ENCODE data around the gene CIRBP. TPM values are rescaled to one million over a fixed set of nuclear protein-coding genes. Genes with fewer than 3 reads are reported as not detected.

Gene CIRBP
- total RNA-seq, 1 experiment from 2014 or later = 263 TPM

- WGBS (ENCODE audit: extremely low coverage, insufficient read length, low lambda C conversion rate) = no CpG with 5 or more reads among the region's 51 CpGs
- no peaks in the 10 kb centered on the region for H3K79me1 ChIP-seq (ENCODE audit: insufficient read depth, low read depth, low read length, poor library complexity, severe bottlenecking)
- H3K23me2 ChIP-seq (ENCODE audit: insufficient read length, low read depth, low read length, poor library complexity, severe bottlenecking) = peaks cover 4% of the 10 kb centered on the region
- no peak overlapping the region for H2AK5ac ChIP-seq (ENCODE audit: insufficient read length, low read length)
- TF ChIP-seq CTCF (conservative IDR thresholded peaks at IDR 0.05) = no peak
- Mint-ChIP-seq H3K36me3 (ENCODE audit: insufficient read depth in 1 of 3, low read depth in 3 of 3) (peaks cover 0 to 4% (median 4%) of the 10 kb centered on the region in 3 experiments; a peak in 2 of 7 replicates), H3K4me1 (peaks cover 7 to 20% of the 10 kb centered on the region in 2 experiments), H3K9me3 (no peaks in the 10 kb centered on the region), H3K27ac (no peak overlapping the region), H3K4me3 (peak overlapping the region; percentile 62 to 80), H3K27me3 (ENCODE audit: low read depth) (peaks cover 15% of the 10 kb centered on the region)
- no peak overlapping the region for H3K4ac ChIP-seq (ENCODE audit: low read depth, low read length)
- H3K23ac ChIP-seq (ENCODE audit: insufficient read length, low read depth, low read length) = no peak overlapping the region
- H3K9me3 ChIP-seq (ENCODE audit: control insufficient read depth, low read depth, low read length) = no peaks in the 10 kb centered on the region
- H3K27ac ChIP-seq (ENCODE audit: insufficient read length, low read depth, low read length) = no peak overlapping the region
- DNase-seq = no peak
- no peaks in the 10 kb centered on the region for H4K20me1 ChIP-seq (ENCODE audit: control insufficient read depth, insufficient read depth, insufficient read length)
- H4K5ac ChIP-seq (ENCODE audit: insufficient read length, low read depth, low read length) = no peak overlapping the region
- peaks cover 2% of the 10 kb centered on the region; the same call in 1 of the 2 replicates for H3K79me2 ChIP-seq (ENCODE audit: insufficient read depth, low read length)
- no peak overlapping the region for H2BK5ac ChIP-seq (ENCODE audit: insufficient read length, low read length)
- no peak overlapping the region for H2BK12ac ChIP-seq (ENCODE audit: insufficient read length, low read depth, low read length)
- H4K91ac ChIP-seq (ENCODE audit: insufficient read length, low read depth, low read length) = no peak overlapping the region
- no peak overlapping the region for H3T11ph ChIP-seq (ENCODE audit: low read length)
- H4K8ac ChIP-seq (replicated peaks; ENCODE audit: insufficient read length, low read depth, low read length) = no peak overlapping the region
- no peak overlapping the region for H2BK120ac ChIP-seq (ENCODE audit: low read depth, low read length, poor library complexity, severe bottlenecking)
- no peak overlapping the region for H2BK15ac ChIP-seq (ENCODE audit: low read depth, low read length)
- H2AFZ ChIP-seq (ENCODE audit: low read length) = no peak overlapping the region
- H2BK20ac ChIP-seq (ENCODE audit: low read depth, low read length, poor library complexity, severe bottlenecking) = no peak overlapping the region
- no peak overlapping the region for H3K56ac ChIP-seq (ENCODE audit: insufficient read length, low read depth, low read length)
- no peak overlapping the region for H3K18ac ChIP-seq (ENCODE audit: insufficient read length, low read depth, low read length)
- H3K14ac ChIP-seq (ENCODE audit: insufficient read depth, low read length) = peak overlapping the region; percentile 68
- H3K4me1 ChIP-seq (ENCODE audit: insufficient read depth, low read length) = no peaks in the 10 kb centered on the region
- no peak overlapping the region for H3K9ac ChIP-seq (ENCODE audit: extremely low read depth, insufficient read length, low read length)
- peak overlapping the region; percentile 19 for H3K4me2 ChIP-seq (ENCODE audit: insufficient read depth, insufficient read length, low read length)
- no peaks in the 10 kb centered on the region for H3K27me3 ChIP-seq (ENCODE audit: insufficient read depth, low read length)
These were observed 16.0 kb downstream of the CIRBP start for GRCh38 chr19:1284979-1285736.
